ENCODE results near the gene MBD2.
"Not testable (repeated sequence)": the region's sequence is repeated elsewhere in the genome, so short reads cannot be mapped to it uniquely, and the experiment has no call there.

MBD2 gene

DNA sequence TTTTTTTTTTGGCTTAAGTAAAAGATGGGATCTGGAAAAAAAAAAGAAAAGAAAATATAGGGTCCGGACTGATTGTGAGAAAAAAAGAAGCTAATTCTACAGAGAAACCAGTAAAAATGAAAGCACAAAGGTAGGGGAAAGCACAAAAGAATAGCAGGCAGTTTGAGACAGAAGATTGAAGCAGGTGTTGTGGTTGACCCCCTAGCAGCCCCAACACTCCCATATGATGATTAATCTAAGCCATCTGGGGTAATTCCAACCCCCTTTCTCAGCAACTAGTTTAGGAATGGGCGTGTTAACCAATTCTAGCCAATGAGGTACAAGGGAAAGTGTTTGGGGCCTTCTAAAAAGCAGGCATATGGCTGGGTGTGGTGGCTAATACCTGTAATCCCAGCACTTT, 77.0 kb downstream of the MBD2 start:
- DNase-seq = peak; percentile 37

DNA sequence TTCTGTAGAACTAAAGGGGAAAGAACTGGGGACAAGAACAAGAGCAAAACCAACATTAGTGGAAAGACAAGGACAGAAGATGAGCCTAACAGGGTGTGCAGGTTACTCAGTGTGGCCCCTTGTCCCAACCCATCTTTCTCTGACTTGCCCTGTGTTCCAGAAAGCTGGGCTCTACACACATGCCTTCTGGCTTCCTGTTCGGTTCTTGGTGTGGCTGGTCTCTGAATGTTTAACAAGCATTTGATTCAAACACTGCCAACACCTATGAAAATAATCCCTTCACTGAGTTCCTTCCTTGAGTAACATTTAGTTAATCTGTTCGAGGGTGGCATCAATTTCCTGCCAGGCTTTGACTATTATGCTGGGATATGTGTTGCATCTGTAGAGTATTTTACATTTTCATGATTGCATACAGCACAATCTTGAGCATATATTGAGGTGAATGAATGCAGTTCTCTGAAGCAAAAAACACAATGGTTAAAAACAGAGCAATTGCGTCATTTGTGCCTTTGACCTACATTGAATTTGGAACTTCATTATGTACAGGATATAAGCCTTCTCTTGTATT, 83.3 kb downstream of the MBD2 start:
- DNase-seq = no peak

DNA sequence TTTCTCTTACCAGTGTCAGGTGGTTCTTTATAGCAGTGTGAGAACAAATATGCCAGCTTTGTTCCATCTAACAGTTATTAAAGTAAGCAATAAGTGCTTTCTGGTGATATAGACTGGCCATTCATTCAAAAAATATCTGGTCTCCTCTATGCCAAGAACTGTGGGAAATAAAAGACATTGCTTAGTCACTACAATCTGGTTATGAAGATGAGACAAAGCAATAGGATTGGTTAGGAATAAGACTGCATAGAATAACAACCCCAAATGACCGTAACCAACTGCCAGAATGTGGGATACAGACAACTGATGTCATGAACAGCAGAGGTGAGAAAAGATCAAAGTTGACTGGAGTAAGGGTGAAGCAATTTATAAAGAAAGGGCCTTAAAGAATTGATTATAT, 83.8 kb downstream of the MBD2 start:
- no peak for DNase-seq

DNA sequence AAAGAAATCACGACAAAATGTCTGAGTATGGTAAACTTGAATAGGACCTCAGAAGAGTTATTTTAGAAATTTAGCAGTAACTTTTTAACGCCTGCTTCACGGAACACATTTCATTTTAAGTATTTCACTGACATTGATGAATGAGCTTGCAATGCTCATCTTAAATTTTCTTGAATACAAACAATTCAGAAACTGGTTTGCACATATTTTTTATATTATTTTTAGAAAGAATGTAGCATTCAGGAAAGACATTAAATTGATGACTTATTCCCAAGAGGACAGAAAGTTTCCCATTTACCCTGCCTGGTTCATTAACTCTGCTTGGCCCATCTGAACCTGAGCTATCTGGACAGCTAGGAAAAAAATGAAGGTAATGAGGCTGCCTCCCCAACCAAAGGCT, 89.3 kb downstream of the MBD2 start:
- no peak for DNase-seq

DNA sequence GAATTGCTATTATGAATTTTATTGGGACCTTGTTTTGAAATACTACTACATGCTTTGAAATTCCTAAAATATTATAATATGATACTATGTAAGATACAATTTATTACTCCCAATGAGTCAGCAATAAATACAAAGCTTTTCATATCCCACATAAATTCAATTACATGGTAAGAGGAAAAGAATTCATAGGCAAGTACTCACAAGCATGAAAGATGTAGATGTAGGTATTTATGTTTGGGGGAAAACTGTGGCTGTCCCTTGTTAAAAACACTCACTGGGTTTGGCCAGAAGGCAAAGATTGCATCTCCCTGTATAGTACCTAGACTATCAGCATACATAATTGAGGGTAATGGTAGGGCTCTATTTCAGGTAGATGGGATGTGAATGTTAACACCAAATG, 90.4 kb downstream of the MBD2 start:
- DNase-seq = no peak

DNA sequence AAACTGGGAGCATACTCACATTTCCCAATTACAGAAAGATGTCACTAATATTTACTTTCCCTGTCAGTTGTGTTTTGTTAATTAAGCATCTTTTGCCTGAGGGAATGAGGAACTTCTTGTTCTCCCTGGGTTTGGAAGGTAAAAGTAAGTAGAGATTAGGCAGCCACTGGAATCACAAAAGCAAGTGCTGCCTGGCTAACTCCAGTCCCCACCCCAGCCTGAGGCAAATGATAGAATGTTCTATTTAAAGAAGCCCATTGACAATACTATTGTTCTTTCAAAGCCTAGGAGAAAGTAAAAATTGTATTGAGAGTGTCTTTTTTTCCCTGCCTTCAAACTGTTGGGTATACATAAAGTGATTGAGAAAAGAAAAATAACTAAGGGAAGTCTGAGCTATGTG, 93.8 kb downstream of the MBD2 start:
- DNase-seq = no peak

DNA sequence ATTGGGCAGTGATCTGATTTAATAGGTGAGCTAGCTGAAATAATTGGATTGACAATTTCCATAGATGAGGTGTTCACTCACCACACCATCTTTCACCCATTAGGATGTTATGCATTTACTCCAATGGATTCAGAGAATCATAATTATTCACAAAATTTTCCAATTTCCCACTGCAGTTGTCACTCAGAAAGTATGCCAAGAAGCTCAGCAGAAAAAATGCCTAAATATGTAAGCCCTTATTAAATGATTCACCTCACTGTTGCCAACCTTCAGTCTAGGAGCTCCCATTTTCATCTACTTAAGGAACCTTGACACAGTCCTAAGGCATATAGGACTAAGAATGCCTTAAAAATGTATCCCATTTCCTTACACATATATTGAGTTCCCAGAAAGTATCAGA, 94.3 kb downstream of the MBD2 start:
- DNase-seq = no peak

DNA sequence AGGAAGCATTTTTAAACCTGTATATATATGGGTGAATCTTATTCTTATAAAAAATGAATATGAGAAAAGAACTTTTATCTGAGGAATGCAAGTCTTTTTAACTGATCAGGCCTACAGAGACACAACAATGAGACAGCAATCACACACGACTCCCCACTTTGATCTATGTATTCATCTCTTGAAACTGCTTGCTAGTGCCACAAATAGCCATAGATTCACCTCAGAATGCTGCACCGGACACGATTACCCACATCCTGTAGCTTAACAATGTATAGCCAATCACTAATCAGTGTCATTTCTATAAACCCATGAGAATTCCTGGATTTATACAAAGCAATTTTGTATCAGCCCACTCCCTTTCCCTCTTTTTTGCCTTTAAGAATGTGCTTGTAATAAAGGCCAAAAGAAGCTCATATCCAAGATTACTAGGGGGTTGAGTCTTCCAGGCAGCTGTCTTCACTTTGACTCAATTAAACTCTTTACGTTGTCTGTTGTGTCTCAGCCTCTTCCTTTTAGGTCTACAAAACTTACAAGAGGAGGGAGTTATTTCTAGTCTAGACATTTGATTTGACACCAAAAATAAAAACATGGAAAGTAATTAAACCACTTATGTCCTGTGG, 94.9 kb downstream of the MBD2 start:
- no peak for DNase-seq

DNA sequence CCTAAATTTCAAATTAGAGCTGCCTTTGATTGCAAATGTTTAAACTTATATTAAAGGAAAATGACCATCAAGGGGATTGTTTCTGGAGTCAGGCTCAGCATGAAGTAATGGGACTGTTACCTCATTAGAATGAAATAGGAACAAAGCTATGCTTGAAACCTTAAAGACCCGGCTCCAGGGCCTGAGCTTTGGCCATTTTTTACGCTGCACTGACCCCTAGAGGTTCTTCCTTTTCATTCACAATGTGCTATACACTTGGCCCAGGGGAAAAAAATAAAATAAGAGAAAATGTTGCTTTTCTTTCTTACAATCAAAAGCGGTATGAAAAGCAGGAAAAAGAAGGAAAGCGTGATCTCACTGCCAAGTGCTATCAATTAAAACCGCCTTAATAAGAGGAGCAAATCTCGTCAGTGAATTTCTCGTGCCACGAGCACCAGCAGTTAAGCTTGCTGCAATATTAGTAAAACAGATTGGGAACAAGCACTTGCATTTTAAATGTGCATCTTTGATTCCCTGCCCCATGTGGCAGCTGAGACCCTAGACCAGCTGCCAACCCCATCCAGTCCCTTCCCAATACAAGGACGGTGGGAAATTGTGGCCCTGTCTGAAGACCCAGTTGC, 96.6 kb downstream of the MBD2 start:
- peak; percentile 39 for DNase-seq

DNA sequence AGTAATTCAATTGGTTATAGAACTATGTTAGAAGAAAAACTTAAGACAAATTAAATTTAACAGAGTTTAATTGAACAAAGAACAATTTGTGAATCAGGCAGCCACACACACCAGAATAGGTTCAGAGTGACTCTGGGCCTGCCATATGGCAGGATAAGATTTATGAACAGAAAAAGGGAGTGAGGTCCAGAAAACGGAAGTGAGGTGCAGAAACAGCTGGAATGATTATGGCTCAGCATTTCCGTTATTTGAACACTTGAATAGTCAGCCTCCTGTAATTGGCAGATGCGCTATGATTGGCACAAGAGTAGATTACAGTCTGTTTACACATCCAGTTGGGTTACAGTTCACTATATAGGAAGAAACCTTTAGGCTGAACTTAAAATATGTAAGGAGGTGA, 99.0 kb downstream of the MBD2 start:
- no peak for DNase-seq

DNA sequence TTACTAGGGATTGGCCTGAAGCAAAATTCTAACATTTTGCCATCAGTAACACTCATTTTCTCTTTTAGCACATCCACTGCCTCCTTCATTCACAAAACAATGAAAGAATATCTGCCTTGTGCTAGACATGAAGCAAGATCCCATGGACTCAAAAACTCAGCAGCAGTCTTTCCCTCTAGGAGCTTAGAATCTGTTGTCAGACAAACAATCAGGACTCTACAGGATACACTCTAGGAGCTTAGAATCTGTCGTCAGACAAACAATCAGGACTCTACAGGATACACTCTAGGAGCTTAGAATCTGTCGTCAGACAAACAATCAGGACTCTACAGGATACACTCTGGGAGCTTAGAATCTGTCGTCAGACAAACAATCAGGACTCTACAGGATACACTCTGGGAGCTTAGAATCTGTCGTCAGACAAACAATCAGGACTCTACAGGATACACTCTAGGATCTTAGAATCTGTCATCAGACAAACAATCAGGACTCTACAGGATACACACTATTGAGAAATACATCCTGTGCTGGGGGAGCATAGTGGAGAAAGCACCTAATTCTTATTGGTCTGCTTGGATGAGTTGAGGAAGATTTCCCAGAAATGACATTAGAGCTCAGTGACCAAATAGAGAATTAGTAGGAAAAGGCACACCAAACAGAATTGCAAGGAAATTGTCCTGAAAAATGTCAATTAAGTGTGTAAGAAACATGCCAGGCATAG, 100.6 kb downstream of the MBD2 start:
- DNase-seq = not testable (repeated sequence)

DNA sequence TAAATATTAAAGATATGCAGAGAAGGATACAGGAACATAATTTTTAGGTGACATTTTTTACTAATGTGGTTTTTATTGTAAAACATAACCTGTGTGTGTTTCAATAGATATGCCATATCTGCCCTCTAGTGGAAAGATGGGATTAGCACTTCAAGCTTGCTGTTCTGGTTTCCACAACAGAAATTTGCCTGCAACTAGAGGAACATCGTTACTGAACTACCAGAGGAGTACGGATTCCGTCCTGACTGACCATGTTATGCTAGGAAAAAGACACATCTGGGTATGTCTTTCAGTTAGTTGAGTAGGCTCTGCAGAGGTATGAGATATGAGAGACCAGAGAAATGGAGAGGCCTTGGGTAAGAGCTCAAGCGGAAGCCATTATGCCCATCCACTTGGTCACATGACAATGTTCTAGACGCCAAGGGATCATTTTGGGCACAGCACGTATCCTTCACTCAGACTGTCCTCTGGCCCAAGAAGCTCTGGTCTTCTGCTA, 104.9 kb downstream of the MBD2 start:
- DNase-seq = peak; percentile 13

DNA sequence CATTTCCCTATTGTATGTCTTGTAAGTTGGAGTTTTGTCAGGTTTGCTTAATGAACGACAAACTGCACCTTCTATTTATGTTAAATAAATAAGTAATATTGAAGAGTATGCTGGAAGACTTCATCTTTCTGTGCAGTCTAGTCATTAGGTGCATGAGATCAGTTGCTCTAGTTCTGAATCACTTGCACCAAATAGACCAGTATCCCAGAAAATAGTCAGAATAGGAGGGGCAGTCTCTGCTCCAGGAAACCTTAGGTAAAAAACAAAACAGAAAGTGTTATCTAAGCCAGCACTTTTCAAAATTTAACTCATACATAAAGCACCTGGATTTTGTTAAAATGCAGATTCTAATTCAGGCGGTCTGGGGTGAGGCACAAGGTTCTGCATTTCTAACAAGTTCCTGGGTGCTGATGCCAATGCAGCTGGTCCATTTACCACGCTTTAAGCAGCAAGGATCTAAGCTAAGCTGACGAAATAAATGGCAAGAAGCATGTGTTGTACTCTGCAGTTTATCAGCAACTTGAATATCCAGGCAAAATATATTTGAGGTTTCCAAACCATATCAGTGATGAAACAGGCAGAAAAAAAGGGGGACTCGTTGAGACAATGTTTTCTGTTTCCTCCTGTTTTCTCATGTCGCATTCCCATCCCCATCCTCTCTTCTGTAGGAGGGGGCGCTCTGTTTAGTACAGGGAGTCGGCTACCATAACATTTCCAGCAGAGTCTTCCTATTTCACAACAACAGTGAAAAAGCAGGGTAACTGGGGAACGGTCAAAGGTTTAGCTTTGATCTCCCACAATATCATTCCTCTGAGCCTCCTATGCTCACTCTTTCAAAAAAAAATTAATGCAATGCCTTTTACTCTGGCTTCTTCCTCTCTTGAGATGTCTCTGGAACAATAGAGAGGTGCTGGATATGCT, 106.4 kb downstream of the MBD2 start:
- no peak for DNase-seq

DNA sequence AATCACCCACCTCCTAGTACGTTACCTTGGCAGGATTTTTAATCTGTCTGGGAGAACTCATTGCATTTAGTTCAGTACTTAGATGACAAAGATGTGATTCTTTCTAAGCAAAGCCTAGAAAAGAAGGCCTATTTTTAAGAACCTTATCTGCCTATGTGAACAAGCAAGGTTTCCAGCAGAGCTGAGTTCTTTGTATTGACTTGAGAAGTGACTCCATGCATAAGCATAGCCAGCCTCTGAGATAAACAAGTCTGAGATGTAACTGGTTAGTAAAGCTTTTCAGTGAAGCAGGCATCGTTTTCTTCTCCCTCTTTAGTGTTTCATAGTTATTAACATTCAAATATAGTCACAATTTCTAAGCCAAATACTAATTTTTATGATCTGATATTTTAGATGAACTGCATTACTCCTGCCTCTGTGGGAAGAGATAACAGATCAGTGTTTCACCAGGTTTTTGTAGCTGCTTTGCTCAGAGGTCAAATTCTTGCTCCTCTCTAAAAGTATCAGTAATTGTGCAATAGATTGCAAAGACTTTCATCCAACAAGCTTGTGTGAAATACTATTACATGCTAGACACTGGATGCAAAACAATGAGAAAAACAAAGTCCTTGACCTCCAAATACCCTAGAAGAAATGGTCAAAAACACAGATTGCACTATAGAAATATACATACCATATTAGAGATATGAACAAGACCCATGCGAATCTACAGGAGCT, 107.8 kb downstream of the MBD2 start:
- no peak for DNase-seq

DNA sequence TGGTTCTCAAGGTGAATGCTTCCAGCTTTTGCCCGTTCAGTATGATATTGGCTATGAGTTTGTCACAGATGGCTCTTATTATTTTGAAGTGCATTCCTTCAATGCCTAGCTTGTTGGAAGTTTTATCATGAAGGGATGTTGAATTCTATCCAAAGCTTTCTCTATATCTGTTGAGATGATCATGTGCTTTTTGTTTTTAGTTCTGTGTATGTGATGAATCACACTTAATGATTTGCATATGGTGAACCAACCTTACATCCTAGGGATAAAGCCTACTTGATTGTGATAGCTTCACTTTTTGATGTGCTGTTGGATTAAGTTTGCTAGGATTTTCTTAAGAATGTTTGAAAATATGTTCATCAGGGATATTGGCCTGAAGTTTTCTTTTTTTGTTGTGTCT, 112.1 kb downstream of the MBD2 start:
- DNase-seq = no peak

DNA sequence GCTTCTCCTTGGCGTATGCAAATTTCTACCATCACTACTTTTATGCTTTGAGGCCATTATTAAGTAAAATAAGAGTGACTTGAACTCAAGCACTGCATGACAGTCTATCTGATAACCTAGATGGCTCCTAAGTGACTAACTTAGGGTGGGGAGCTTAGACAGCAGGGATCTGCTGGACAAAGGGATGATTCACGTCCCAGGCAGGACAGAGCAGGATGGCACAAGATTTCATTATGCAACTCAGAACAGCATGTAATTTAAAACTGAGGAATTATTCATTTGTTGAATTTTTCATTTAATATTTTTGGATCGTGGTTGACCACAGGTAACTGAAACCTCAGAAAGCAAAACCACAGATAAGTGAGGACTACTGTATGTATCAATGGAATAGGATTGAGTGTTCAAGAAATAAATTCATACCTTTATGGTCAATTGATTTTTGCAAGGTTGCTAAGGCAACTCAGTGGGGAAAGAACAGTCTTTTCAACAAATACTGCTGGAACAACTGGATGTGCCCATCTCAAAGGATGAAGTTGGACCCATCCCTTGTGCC, 115.3 kb downstream of the MBD2 start:
- no peak for DNase-seq

DNA sequence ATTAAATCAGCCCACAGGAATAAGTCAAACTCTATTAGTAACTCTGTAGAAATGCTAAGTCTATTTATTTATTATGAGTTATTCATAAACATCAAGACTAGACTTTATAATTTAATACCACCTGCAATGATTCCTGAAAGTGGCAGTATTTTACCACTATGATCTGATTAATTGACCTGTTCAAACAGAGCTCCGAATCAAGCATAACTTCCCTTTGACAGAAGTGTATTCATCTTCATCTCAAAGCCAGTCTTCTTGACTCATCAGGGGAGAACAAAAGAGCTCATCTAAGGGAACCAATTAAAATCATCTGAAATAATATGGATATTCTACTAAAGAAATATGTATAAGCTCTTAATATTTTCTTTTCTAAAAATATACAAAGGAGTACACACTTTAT, 122.3 kb downstream of the MBD2 start:
- no peak for DNase-seq
